Activated effector memory CD4-positive, alpha-beta T cell treated with anti-CD3 and anti-CD28 coated beads, Interleukin-2, amount 50 U/mL, for 16 hours (primary cell): ENCODE results near the gene ISLR2.

Experiments used
- DNase-seq: peaks from one replicate; pipeline ENCODE4 v3.0.0-alpha.2; 2020

The ISLR2 gene

GRCh38 chr15:74129586-74130154 is 716 bp upstream of the ISLR2 start:
- DNase-seq: no peak

GRCh38 chr15:74130849-74131627 is 652 bp downstream of the ISLR2 start:
- DNase-seq: no peak

GRCh38 chr15:74131628-74132413 is 1.4 kb downstream of the ISLR2 start:
- DNase-seq: no peak

- DNase-seq: no peak
Observed at GRCh38 chr15:74132681-74133651, 2.6 kb downstream of the ISLR2 start.

GRCh38 chr15:74133694-74134386 is 3.5 kb downstream of the ISLR2 start:
- no peak for DNase-seq

- DNase-seq: no peak
Observed at GRCh38 chr15:74134387-74135027, 4.1 kb downstream of the ISLR2 start.

GRCh38 chr15:74135041-74135565 is 4.7 kb downstream of the ISLR2 start:
- DNase-seq: no peak

- no peak for DNase-seq
Observed at GRCh38 chr15:74136540-74136813, 6.1 kb downstream of the ISLR2 start.

- DNase-seq: no peak
Observed at GRCh38 chr15:74136814-74137536, 6.6 kb downstream of the ISLR2 start.

- DNase-seq: no peak
Observed at GRCh38 chr15:74137537-74137894, 7.1 kb downstream of the ISLR2 start.

GRCh38 chr15:74138642-74139041 is 8.3 kb downstream of the ISLR2 start:
- no peak for DNase-seq

- no peak for DNase-seq
Observed at GRCh38 chr15:74141591-74141990, 11.2 kb downstream of the ISLR2 start.

GRCh38 chr15:74144153-74144775 is 13.9 kb downstream of the ISLR2 start:
- no peak for DNase-seq

- DNase-seq: no peak
Observed at GRCh38 chr15:74146277-74146800, 16.0 kb downstream of the ISLR2 start.

- no peak for DNase-seq
Observed at GRCh38 chr15:74147051-74147450, 16.7 kb downstream of the ISLR2 start.

- DNase-seq: no peak
Observed at GRCh38 chr15:74155766-74156417, 25.5 kb downstream of the ISLR2 start.

GRCh38 chr15:74156678-74157411 is 26.5 kb downstream of the ISLR2 start:
- no peak for DNase-seq

- DNase-seq: no peak
Observed at GRCh38 chr15:74157868-74158827, 27.8 kb downstream of the ISLR2 start.
